CD4-positive, CD25-positive, alpha-beta regulatory T cell (primary cell): ENCODE data around the gene KCNMA1. TPM values are rescaled to one million over a fixed set of nuclear protein-coding genes. Genes with fewer than 3 reads are reported as not detected.
A peak's percentile ranks its signal among the peaks of the same experiment; 100 is the strongest.

Source experiments
- ATAC-seq, 2 donors: fragments of 150-1000 bp; cut with Tn5 transposase; one replicate each; pipeline ENCODE4 v1.10.0; 2021; ENCODE audit warnings: low read depth in 2 of 2, moderate number of reproducible peaks in 2 of 2, moderate library complexity in 1 of 2
- DNase-seq, 3 donors: peaks; one replicate each; pipeline versions ENCODE4 v3.0.0 to v3.0.0-alpha.2; 2012 to 2022; ENCODE audit warnings: mixed read lengths in 1 of 3
- H3K27ac ChIP-seq: one replicate; pipeline ENCODE4 v1.7.0; 2013; ENCODE audit warnings: mild to moderate bottlenecking, low read length; ENCODE audit not compliant: insufficient read depth, poor library complexity, severe bottlenecking
- H3K27me3 ChIP-seq: one replicate; pipeline ENCODE4 v1.7.0; 2013; ENCODE audit warnings: low read length; ENCODE audit not compliant: control insufficient read depth, insufficient read depth
- H3K36me3 ChIP-seq: one replicate; pipeline ENCODE4 v1.7.0; 2013; ENCODE audit warnings: mild to moderate bottlenecking, low read length, moderate library complexity; ENCODE audit not compliant: control insufficient read depth, insufficient read depth
- H3K4me1 ChIP-seq: 2 replicates; pipeline ENCODE4 v1.7.0; 2013; ENCODE audit warnings: mild to moderate bottlenecking, low read length; ENCODE audit not compliant: insufficient read depth, control insufficient read depth, poor library complexity, severe bottlenecking
- H3K4me3 ChIP-seq: one replicate; pipeline ENCODE4 v1.7.0; 2013; ENCODE audit warnings: low read depth, mild to moderate bottlenecking, low read length, moderate library complexity
- H3K9me3 ChIP-seq, 2 experiments: 1 replicate in 1 of 2; 2 replicates in 1 of 2; pipeline ENCODE4 v1.7.0; 2013; ENCODE audit warnings: low read length in 2 of 2, mild to moderate bottlenecking in 1 of 2, moderate library complexity in 1 of 2; ENCODE audit not compliant: control insufficient read depth in 2 of 2
- H3K27ac Mint-ChIP-seq, 3 donors: one replicate each; pipeline ENCODE4 v1.8.0; 2020 to 2022; ENCODE audit warnings: mild to moderate bottlenecking in 3 of 3, mixed read lengths in 3 of 3, moderate library complexity in 2 of 3
- H3K27me3 Mint-ChIP-seq: one replicate; pipeline ENCODE4 v1.8.0; 2022; ENCODE audit warnings: mild to moderate bottlenecking, mixed read lengths
- H3K36me3 Mint-ChIP-seq: one replicate; pipeline ENCODE4 v1.8.0; 2020; ENCODE audit warnings: mixed read lengths
- H3K4me1 Mint-ChIP-seq, 4 donors: one replicate each; pipeline ENCODE4 v1.8.0; 2020 to 2022; ENCODE audit warnings: mixed read lengths in 4 of 4, mild to moderate bottlenecking in 1 of 4
- H3K4me3 Mint-ChIP-seq, 4 donors: one replicate each; pipeline ENCODE4 v1.8.0; 2020 to 2022; ENCODE audit warnings: mild to moderate bottlenecking in 4 of 4, mixed read lengths in 4 of 4, moderate library complexity in 3 of 4
- H3K9me3 Mint-ChIP-seq, 7 donors: one replicate each; pipeline ENCODE4 v1.8.0; 2020 to 2022; ENCODE audit warnings: mixed read lengths in 7 of 7, mild to moderate bottlenecking in 3 of 7, moderate library complexity in 2 of 7
- polyA plus RNA-seq, 4 donors: library from polyadenylated mRNA; unstranded; fragments of 300-500 nt; fragmentation: Illumina TruSeq; gene quantifications; one replicate each; pipeline ENCODE4 v1.2.3, GENCODE V29; 2021
- total RNA-seq: library from RNA; stranded (reverse); gene quantifications from one replicate; pipeline ENCODE4 v1.2.3, GENCODE V29; 2022

Gene KCNMA1
- total and polyA plus RNA-seq, 5 donors from 2014 or later: not detected

- no peak overlapping the region for H3K4me3 Mint-ChIP-seq
- DNase-seq: no peak
- Histone ChIP-seq H3K4me1 (no peaks in the 10 kb centered on the region), H3K27me3 (no peaks in the 10 kb centered on the region), H3K36me3 (no peaks in the 10 kb centered on the region), H3K9me3 (no peaks in the 10 kb centered on the region), H3K27ac (no peak overlapping the region), H3K4me3 (no peak overlapping the region)
- no peak for ATAC-seq
- no peak overlapping the region for H3K27ac Mint-ChIP-seq
- no peaks in the 10 kb centered on the region for H3K36me3 Mint-ChIP-seq
- H3K9me3 Mint-ChIP-seq: no peaks in the 10 kb centered on the region
- H3K27me3 Mint-ChIP-seq: peaks cover 5% of the 10 kb centered on the region
- H3K4me1 Mint-ChIP-seq: no peaks in the 10 kb centered on the region
Observed at GRCh38 chr10:77410523-77410922, 227.1 kb downstream of the KCNMA1 start.

- DNase-seq (no peak), ATAC-seq (no peak)
- Histone ChIP-seq H3K27me3 (no peaks in the 10 kb centered on the region), H3K4me3 (no peak overlapping the region), H3K36me3 (no peaks in the 10 kb centered on the region), H3K9me3 (no peaks in the 10 kb centered on the region), H3K27ac (no peak overlapping the region), H3K4me1 (no peaks in the 10 kb centered on the region)
- no peaks in the 10 kb centered on the region for H3K36me3 Mint-ChIP-seq
- no peaks in the 10 kb centered on the region for H3K9me3 Mint-ChIP-seq
- H3K4me1 Mint-ChIP-seq: no peaks in the 10 kb centered on the region
- H3K27me3 Mint-ChIP-seq: peaks cover 5% of the 10 kb centered on the region
- no peak overlapping the region for H3K4me3 Mint-ChIP-seq
- H3K27ac Mint-ChIP-seq: no peak overlapping the region
Observed at GRCh38 chr10:77409697-77410471, 227.7 kb downstream of the KCNMA1 start.

- ATAC-seq: no peak
- Histone ChIP-seq H3K4me3 (no peak overlapping the region), H3K27me3 (no peaks in the 10 kb centered on the region), H3K27ac (no peak overlapping the region), H3K36me3 (no peaks in the 10 kb centered on the region), H3K9me3 (no peaks in the 10 kb centered on the region), H3K4me1 (no peaks in the 10 kb centered on the region)
- Mint-ChIP-seq H3K4me1 (no peaks in the 10 kb centered on the region), H3K27me3 (peaks cover 5% of the 10 kb centered on the region), H3K27ac (peak overlapping the region in 1 of 3 donors; percentile 18), H3K9me3 (peaks cover 0 to 1% (median 0%) of the 10 kb centered on the region in 7 donors), H3K36me3 (no peaks in the 10 kb centered on the region), H3K4me3 (no peak overlapping the region)
- DNase-seq: no peak
Observed at GRCh38 chr10:77408259-77408658, 229.3 kb downstream of the KCNMA1 start.

- Mint-ChIP-seq H3K4me3 (no peak overlapping the region), H3K9me3 (peaks cover 0 to 1% (median 0%) of the 10 kb centered on the region in 7 donors), H3K36me3 (no peaks in the 10 kb centered on the region), H3K27ac (no peak overlapping the region), H3K4me1 (no peaks in the 10 kb centered on the region), H3K27me3 (peaks cover 5% of the 10 kb centered on the region)
- no peak for ATAC-seq
- Histone ChIP-seq H3K4me3 (no peak overlapping the region), H3K27ac (no peak overlapping the region), H3K27me3 (no peaks in the 10 kb centered on the region), H3K4me1 (no peaks in the 10 kb centered on the region), H3K36me3 (no peaks in the 10 kb centered on the region), H3K9me3 (no peaks in the 10 kb centered on the region)
- DNase-seq: no peak
Observed at GRCh38 chr10:77406764-77407430, 230.7 kb downstream of the KCNMA1 start.

- no peaks in the 10 kb centered on the region for H3K9me3 ChIP-seq
- H3K9me3 Mint-ChIP-seq: peaks cover 0 to 1% (median 0%) of the 10 kb centered on the region in 7 donors
- H3K27ac Mint-ChIP-seq: no peak overlapping the region
- no peak for ATAC-seq
- no peaks in the 10 kb centered on the region for H3K27me3 ChIP-seq
- H3K4me3 Mint-ChIP-seq: no peak overlapping the region
- no peaks in the 10 kb centered on the region for H3K4me1 Mint-ChIP-seq
- no peaks in the 10 kb centered on the region for H3K36me3 Mint-ChIP-seq
- no peaks in the 10 kb centered on the region for H3K4me1 ChIP-seq
- peaks cover 5% of the 10 kb centered on the region for H3K27me3 Mint-ChIP-seq
- no peak for DNase-seq
- H3K4me3 ChIP-seq: no peak overlapping the region
- H3K36me3 ChIP-seq: no peaks in the 10 kb centered on the region
- no peak overlapping the region for H3K27ac ChIP-seq
Observed at GRCh38 chr10:77405771-77406241, 231.8 kb downstream of the KCNMA1 start.

- H3K36me3 ChIP-seq: no peaks in the 10 kb centered on the region
- peaks cover 0 to 1% (median 0%) of the 10 kb centered on the region in 7 donors for H3K9me3 Mint-ChIP-seq
- H3K4me1 Mint-ChIP-seq: no peaks in the 10 kb centered on the region
- no peak overlapping the region for H3K4me3 ChIP-seq
- H3K36me3 Mint-ChIP-seq: no peaks in the 10 kb centered on the region
- no peak overlapping the region for H3K27ac ChIP-seq
- peaks cover 5% of the 10 kb centered on the region for H3K27me3 Mint-ChIP-seq
- H3K4me1 ChIP-seq: no peaks in the 10 kb centered on the region
- H3K27me3 ChIP-seq: no peaks in the 10 kb centered on the region
- ATAC-seq (no peak), DNase-seq (no peak)
- no peak overlapping the region for H3K27ac Mint-ChIP-seq
- H3K4me3 Mint-ChIP-seq: no peak overlapping the region
- no peaks in the 10 kb centered on the region for H3K9me3 ChIP-seq
Observed at GRCh38 chr10:77404810-77405209, 232.8 kb downstream of the KCNMA1 start.

- H3K27me3 Mint-ChIP-seq: no peaks in the 10 kb centered on the region
- Histone ChIP-seq H3K27me3 (no peaks in the 10 kb centered on the region), H3K27ac (no peak overlapping the region), H3K4me3 (no peak overlapping the region), H3K36me3 (no peaks in the 10 kb centered on the region), H3K9me3 (no peaks in the 10 kb centered on the region), H3K4me1 (no peaks in the 10 kb centered on the region)
- H3K4me3 Mint-ChIP-seq: no peak overlapping the region
- no peak overlapping the region for H3K27ac Mint-ChIP-seq
- ATAC-seq: no peak
- H3K9me3 Mint-ChIP-seq: peaks cover 0 to 1% (median 0%) of the 10 kb centered on the region in 7 donors
- no peaks in the 10 kb centered on the region for H3K4me1 Mint-ChIP-seq
- DNase-seq: no peak
- no peaks in the 10 kb centered on the region for H3K36me3 Mint-ChIP-seq
Observed at GRCh38 chr10:77403761-77404160, 233.8 kb downstream of the KCNMA1 start.
